Mucosa of descending colon (tissue), 3 donors: ENCODE results near the gene NAP1L1. TPM values are rescaled to one million over a fixed set of nuclear protein-coding genes. Genes with fewer than 3 reads are reported as not detected.

Experiments
- ATAC-seq: fragments of 200-7000 bp; cut with Tn5 transposase; one replicate; pipeline ENCODE4 v1.9.1; 2020; ENCODE audit warnings: mild to moderate bottlenecking, moderate library complexity
- DNase-seq, 3 donors: peaks; one replicate each; pipeline ENCODE4 v3.0.0-alpha.2; 2020
- H3K36me3 ChIP-seq: fragments of 200-600 bp; one replicate; pipeline ENCODE4 v1.8.0; 2021; ENCODE audit warnings: low read depth, mild to moderate bottlenecking
- H3K4me1 ChIP-seq: fragments of 200-600 bp; one replicate; pipeline ENCODE4 v1.8.0; 2021; ENCODE audit warnings: low read depth, mild to moderate bottlenecking
- H3K4me3 ChIP-seq: fragments of 200-600 bp; one replicate; pipeline ENCODE4 v1.8.0; 2021; ENCODE audit warnings: mild to moderate bottlenecking
- H3K9me3 ChIP-seq: fragments of 200-600 bp; one replicate; pipeline ENCODE4 v1.8.0; 2021; ENCODE audit warnings: mild to moderate bottlenecking
- intact Hi-C, 2 donors: fragments of 100-400 bp; cut with DNase I in 1 of 2; cut with micrococcal nuclease in 1 of 2; formaldehyde crosslinking; loops; one replicate each; pipeline versions ENCODE4 v1.11.0 to v1.11.1; 2022; cut with DNase I, micrococcal nuclease
- total RNA-seq, 3 donors: library from RNA; stranded (reverse); fragmentation: NEBNext Ultra II Directional in 2 of 3; extraction: Animal tissue kit (Norgen Biotek cat#: 25700) in 2 of 3; gene quantifications; one replicate each; pipeline versions ENCODE4 v1.2.1 to v1.2.4, GENCODE V29; 2021 to 2023
- TF ChIP-seq, protein P1 (sequence below): fragments of 200-600 bp; IDR thresholded peaks from one replicate; pipeline ENCODE4 v1.8.0; 2022; ENCODE audit warnings: antibody characterized with exemption, mild to moderate bottlenecking
- donor health status: DM: no; HTN: no; CAD: no; lungs with moderate emphysema.
- donor health status: DM: no; HTN: no; CAD: no.
- donor health status: DM: no; HTN: yes; CAD: no.

NAP1L1 gene
- total RNA-seq, 3 donors from 2014 or later = 81.4 to 310 (median 142) TPM

DNA sequence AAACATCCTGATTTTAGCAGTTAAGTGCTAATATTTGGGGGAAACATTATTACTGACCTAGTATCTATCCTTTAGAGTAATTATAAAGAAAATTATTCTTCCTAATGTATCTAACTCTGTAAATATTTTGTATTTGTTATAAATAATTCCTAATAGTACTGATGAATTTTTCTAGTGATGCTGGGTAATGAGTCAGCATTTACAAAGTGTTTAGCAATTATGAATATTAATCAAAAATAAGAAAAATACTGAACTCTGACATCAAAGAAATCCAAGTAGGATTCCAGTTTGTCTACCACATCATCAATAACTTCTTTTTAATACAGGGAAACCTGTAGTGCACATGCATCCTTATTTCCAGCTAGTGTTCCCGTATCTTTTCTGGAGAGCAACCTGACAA is 9.0 kb downstream of the NAP1L1 start:
- DNase-seq (no peak), ATAC-seq (no peak)
- TF ChIP-seq, protein P1, sequence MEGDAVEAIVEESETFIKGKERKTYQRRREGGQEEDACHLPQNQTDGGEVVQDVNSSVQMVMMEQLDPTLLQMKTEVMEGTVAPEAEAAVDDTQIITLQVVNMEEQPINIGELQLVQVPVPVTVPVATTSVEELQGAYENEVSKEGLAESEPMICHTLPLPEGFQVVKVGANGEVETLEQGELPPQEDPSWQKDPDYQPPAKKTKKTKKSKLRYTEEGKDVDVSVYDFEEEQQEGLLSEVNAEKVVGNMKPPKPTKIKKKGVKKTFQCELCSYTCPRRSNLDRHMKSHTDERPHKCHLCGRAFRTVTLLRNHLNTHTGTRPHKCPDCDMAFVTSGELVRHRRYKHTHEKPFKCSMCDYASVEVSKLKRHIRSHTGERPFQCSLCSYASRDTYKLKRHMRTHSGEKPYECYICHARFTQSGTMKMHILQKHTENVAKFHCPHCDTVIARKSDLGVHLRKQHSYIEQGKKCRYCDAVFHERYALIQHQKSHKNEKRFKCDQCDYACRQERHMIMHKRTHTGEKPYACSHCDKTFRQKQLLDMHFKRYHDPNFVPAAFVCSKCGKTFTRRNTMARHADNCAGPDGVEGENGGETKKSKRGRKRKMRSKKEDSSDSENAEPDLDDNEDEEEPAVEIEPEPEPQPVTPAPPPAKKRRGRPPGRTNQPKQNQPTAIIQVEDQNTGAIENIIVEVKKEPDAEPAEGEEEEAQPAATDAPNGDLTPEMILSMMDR = no peak
- Histone ChIP-seq H3K4me1 (no peaks in the 10 kb centered on the region), H3K4me3 (no peak overlapping the region), H3K9me3 (no peaks in the 10 kb centered on the region), H3K36me3 (no peaks in the 10 kb centered on the region)
- intact Hi-C loops = no loop called here

GRCh38 chr12:76074701-76075336 is 9.7 kb downstream of the NAP1L1 start:
- TF ChIP-seq, protein P1 = no peak
- DNase-seq (no peak), ATAC-seq (no peak)
- H3K9me3 ChIP-seq = no peaks in the 10 kb centered on the region
- intact Hi-C loops = no loop called here
- no peaks in the 10 kb centered on the region for H3K4me1 ChIP-seq
- H3K4me3 ChIP-seq = no peak overlapping the region
- H3K36me3 ChIP-seq = no peaks in the 10 kb centered on the region

GRCh38 chr12:76073561-76073960 is 10.9 kb downstream of the NAP1L1 start:
- H3K9me3 ChIP-seq = no peaks in the 10 kb centered on the region
- H3K4me3 ChIP-seq = no peak overlapping the region
- H3K4me1 ChIP-seq = no peaks in the 10 kb centered on the region
- DNase-seq (no peak), ATAC-seq (no peak)
- H3K36me3 ChIP-seq = no peaks in the 10 kb centered on the region
- intact Hi-C loops = no loop called here
- TF ChIP-seq, protein P1 = no peak

- H3K4me3 ChIP-seq = no peak overlapping the region
- intact Hi-C loops = no loop called here
- H3K4me1 ChIP-seq = no peaks in the 10 kb centered on the region
- no peaks in the 10 kb centered on the region for H3K9me3 ChIP-seq
- TF ChIP-seq, protein P1 = no peak
- ATAC-seq (no peak), DNase-seq (no peak)
- no peaks in the 10 kb centered on the region for H3K36me3 ChIP-seq
Measured at GRCh38 chr12:76072568-76072967, 11.9 kb downstream of the NAP1L1 start.

DNA sequence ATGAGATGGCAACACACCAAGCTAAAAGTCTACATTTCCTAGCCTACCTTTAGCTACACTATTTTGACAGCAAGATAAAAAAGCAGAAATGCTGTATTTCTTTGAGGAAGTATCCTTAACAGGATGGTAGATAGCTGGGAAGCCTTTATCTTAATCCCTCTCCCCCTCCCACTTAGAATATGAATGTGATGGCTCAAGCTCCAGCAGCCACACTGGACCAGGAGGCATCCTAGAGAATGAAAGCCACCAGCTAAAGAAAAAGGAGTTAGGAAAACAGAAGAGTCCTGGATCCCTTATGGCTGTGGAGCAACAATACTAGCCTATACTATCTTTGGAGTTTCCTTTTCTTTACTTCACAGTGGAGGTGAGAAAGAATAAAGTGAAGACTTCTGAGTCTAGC is 15.1 kb downstream of the NAP1L1 start:
- Histone ChIP-seq H3K4me3 (no peak overlapping the region), H3K9me3 (peaks cover 11% of the 10 kb centered on the region), H3K36me3 (no peaks in the 10 kb centered on the region), H3K4me1 (no peaks in the 10 kb centered on the region)
- ATAC-seq (no peak), DNase-seq (no peak)
- TF ChIP-seq, protein P1 = no peak
- intact Hi-C loops = no loop called here

DNA sequence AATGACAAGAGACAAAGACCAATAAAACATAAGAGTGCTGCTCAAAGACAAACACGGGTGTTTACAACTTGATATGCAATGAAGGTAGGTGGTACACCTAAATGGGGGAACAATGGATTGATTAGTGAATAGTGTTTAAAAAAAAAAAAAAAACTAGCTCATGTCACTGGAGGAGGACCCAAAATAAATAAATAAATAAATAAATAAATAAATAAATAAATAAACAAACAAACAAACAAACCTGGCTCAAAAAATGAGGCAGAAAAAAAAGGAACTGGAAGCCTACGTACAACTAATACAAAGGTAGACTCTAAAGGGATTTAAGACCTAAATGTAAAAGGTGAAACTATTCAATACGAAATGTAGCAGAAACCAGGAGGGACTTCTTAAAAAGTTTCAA is 18.6 kb downstream of the NAP1L1 start:
- no peak for ATAC-seq
- no peak for DNase-seq
- intact Hi-C loops = no loop called here
- Histone ChIP-seq H3K4me3 (no peak overlapping the region), H3K36me3 (no peaks in the 10 kb centered on the region), H3K9me3 (peaks cover 13% of the 10 kb centered on the region), H3K4me1 (no peaks in the 10 kb centered on the region)
- TF ChIP-seq, protein P1 = no peak
